GM18861 (cell line): Measurements from ENCODE around the gene JOSD2.
"Not testable (repeated sequence)": the region's sequence is repeated elsewhere in the genome, so short reads cannot be mapped to it uniquely, and the experiment has no call there.

Source experiments
- ATAC-seq: cut with Tn5 transposase; IDR thresholded peaks from one replicate; pipeline ENCODE4 v1.9.1; 2021; ENCODE audit not compliant: unreplicated experiment

Gene JOSD2

GRCh38 chr19:50478901-50479715 lies 31.9 kb downstream of the JOSD2 start:
- ATAC-seq = no peak

DNA sequence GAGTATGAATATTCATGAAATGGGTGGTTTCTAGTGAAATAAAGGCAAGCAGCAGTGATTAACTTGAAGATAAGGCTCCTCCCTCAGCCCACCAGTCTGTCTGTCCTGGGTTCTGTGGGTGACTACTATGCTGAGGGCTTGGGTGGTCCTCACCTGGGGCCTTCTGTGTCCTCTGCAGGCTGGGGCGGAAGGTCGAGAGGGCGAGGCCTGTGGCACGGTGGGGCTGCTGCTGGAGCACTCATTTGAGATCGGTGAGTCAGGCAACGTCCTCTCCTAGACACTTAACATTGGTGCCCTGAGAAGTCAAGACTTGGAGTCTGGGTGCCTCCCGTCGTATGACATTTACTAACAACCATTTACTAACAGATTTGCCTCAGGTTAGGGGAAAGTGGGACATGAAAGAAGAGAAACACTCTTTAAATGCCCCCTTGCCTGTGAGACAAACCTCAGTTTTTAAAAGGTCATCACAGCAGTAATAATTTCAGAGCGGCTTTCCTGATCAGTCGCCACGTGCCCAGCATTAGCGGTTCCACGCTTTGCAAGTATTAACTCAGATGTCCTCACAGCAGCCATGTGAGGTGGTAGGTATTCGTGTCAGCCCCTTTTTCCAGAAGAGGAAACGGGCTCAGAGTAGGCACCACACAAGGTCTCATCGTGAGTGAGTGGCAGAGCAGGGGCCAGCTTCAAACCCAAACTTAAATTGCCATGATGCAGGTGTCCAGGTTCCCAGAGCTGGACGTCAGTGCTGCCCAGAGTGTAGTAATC lies 33.1 kb downstream of the JOSD2 start:
- ATAC-seq = no peak

- no peak for ATAC-seq
Measured at GRCh38 chr19:50476907-50477238, 34.1 kb downstream of the JOSD2 start.

DNA sequence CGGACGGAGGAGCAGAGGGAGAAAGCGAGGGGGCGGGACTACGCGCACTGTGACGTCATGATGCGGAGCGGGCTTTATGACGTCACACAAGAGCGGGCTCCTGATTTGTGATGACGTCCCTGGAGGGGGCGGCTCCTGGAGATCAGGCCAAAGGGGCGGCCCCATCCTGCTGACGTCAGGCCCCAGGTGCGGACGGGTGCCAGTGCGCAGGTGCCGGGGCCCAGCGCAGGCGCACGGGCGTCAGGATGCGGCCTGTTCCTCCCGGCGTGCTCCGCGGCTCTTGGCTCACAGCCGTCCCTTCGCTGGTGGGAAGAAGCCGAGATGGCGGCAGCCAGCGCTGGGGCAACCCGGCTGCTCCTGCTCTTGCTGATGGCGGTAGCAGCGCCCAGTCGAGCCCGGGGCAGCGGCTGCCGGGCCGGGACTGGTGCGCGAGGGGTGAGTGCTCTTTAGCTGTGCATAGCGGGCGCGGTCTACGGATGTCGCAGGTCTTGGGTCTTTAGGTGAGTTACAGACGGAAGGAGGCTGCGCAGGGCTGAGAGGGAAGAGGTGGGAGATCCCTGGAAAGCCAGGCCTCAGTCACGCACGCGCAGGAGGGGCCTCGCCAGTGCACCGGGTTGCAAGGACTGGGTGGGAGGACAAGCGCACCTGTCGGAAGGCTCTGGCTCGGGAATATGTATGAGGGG lies 34.6 kb downstream of the JOSD2 start, which contains the start of the genes EMC10 and GARIN5A:
Gene EMC10 (plus strand): TSS at position 284 of the 683 bp plus-strand sequence. CDS start 38 bp downstream, at position 322.
Gene GARIN5A (minus strand): TSS at position 625 of the 683 bp plus-strand sequence. CDS start 460 bp downstream, at position 165.
- ATAC-seq = peak; percentile 79

DNA sequence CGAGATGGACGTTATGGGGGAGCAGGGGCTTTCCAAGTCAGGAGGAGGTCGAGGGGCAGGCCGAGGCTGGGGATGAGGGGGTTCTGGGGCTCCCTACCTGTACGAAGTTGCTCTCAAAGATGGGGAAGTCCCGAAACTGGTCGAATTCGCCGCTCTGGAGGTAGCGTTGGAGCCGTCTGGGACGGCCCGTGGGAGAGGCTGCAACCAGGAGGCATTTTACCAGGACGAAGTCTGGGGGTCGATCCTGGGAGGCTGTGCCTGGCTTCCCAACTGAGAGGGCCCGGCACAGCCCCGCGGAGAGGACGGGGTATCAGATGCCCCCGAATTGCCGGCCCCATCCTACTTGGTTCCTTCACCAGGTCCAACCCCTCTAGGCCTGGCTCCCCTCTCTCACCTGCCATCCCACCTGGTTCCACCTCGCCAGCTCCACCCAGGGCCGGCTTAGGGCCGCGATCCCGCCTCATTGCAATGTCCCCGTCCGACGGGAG lies 35.2 kb downstream of the JOSD2 start:
- peak; percentile 11 for ATAC-seq

GRCh38 chr19:50475101-50475568 lies 35.9 kb downstream of the JOSD2 start:
- ATAC-seq = no peak

GRCh38 chr19:50473336-50473735 lies 37.7 kb downstream of the JOSD2 start:
- ATAC-seq = not testable (repeated sequence)

- no peak for ATAC-seq
Measured at GRCh38 chr19:50468818-50469217, 42.2 kb downstream of the JOSD2 start.

GRCh38 chr19:50467566-50467965 lies 43.4 kb downstream of the JOSD2 start:
- no peak for ATAC-seq

DNA sequence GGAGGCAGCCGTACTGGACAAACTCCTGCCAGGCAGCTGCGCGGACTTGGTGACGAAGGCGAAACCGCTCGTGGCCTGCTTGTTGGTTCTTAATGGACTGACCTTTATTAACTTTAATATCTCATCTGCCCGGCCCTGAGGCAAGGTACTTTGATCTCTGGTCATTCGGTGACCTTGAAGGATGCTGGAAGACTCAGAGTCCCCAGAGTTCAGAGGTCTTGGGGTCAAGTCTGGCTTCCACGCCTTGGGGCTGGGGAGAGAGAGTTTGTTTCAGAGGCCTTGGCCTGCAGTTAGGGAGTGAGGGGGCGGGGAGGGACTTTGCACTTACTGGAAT lies 44.3 kb downstream of the JOSD2 start:
- no peak for ATAC-seq

DNA sequence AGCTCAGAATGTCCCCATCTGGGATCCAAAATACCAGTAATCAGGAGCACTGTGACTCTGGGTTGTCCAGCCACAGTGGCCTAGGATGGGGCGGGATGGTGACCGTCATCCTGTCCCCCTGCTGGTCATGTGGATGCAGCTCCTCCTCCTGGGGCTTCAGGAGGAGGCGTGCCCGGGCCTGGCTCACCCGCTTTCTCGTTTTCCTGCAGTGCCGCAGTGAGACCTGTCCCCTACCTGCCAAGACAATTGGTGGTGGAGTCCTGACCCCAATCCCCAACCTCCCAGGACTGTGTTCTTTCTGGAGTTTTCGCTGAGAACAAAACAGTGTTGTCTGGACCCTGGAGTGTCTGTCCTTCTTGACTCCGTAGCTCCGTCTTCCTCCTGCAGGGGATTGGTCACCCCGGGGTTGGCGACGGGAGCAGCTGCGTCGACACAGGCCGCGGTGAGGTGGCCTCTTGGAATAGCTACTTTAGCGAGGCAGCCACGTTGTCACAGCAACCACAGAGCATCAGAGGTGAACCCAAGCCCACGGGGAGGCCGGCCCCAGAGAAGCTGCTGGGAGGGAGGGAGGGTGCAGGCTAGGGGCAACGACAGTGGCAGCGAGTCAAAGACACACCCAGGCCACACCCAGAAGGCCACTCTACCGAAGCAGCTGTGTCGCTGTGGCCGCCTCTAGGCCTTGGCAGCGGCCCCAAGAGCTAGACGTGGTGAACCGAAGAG lies 44.8 kb downstream of the JOSD2 start:
- no peak for ATAC-seq

- ATAC-seq = no peak
Measured at GRCh38 chr19:50465000-50465399, 46.0 kb downstream of the JOSD2 start.

DNA sequence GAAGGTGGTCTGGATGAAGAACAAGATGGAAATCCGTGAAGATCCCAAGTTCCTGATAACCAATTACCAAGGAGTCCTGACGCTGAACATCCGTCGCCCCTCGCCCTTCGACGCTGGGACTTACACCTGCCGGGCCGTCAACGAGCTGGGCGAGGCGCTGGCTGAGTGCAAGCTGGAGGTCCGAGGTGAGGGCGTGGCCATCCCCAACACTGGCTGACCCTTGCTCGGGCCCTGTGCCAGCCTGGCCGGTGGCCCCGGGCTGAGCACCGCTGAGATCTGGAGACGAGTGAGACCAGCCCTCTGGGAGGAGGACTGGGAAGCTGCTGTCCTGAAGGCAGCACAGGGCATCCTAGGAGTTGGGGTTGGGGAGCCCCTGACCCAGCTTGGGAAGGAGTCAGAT lies 46.6 kb downstream of the JOSD2 start:
- ATAC-seq = no peak

- no peak for ATAC-seq
Measured at GRCh38 chr19:50462970-50463369, 48.0 kb downstream of the JOSD2 start.

GRCh38 chr19:50461066-50461875 lies 49.7 kb downstream of the JOSD2 start:
- ATAC-seq = no peak

- peak; percentile 70 for ATAC-seq
Measured at GRCh38 chr19:50460161-50460765, 50.7 kb downstream of the JOSD2 start.

DNA sequence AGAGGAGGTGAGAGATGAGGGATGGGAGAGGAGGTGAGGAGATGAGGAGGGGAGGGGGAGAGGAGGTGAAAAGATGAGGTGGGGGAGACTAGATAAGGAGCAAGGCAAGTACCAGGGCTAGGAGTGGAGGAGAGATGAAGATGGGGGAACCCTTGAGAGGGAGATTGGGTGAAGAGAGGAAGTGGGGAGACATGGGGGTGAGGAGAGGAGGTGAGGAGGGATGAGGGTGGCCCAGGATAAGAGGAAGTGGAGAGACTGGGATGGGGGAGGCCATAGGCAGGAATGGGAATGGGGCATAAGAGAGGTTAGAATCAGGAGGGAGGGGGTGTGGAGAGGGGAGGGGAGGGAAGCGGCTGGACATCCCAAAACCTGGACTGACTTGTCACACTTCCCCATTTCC lies 51.4 kb downstream of the JOSD2 start:
- ATAC-seq = no peak

GRCh38 chr19:50459067-50459456 lies 51.9 kb downstream of the JOSD2 start:
- no peak for ATAC-seq

- ATAC-seq = no peak
Measured at GRCh38 chr19:50458396-50459066, 52.5 kb downstream of the JOSD2 start.
